ENCODE data around the gene IL13RA1. TPM values are rescaled to one million over a fixed set of nuclear protein-coding genes. Genes with fewer than 3 reads are reported as not detected.
"Not testable (repeated sequence)": the region's sequence is repeated elsewhere in the genome, so short reads cannot be mapped to it uniquely, and the experiment has no call there.

IL13RA1 gene
- total RNA-seq, 4 donors from 2014 or later, result 20.8 to 25.0 (median 22.9) TPM

GRCh38 chrX:118706681-118707080, 20.7 kb upstream of the IL13RA1 start:
- Histone ChIP-seq H3K4me3 (no peak overlapping the region), H3K27ac (no peak overlapping the region), H3K27me3 (no peaks in the 10 kb centered on the region), H3K9me3 (no peaks in the 10 kb centered on the region), H3K4me1 (no peaks in the 10 kb centered on the region), H3K36me3 (no peaks in the 10 kb centered on the region)
- intact Hi-C loops (cut with DNase I; ENCODE audit: low total_unique reads) (loop anchor here (10.0 kb wide), 1 partner anchor 62 kb away; no protein-coding TSS in a partner anchor), in situ Hi-C loops (cut with MboI; ENCODE audit: low sequenced_read_pairs in 4 of 4) (no loop called here)
- TF ChIP-seq CTCF (IDR thresholded peaks at IDR 0.05 in 4 of 5, conservative IDR thresholded peaks at IDR 0.05 in 1 of 5) (no peak), POLR2A (IDR thresholded peaks at IDR 0.05) (no peak)
- ATAC-seq (no peak), DNase-seq (no peak)

- Histone ChIP-seq H3K4me1 (no peaks in the 10 kb centered on the region), H3K27me3 (no peaks in the 10 kb centered on the region), H3K27ac (no peak overlapping the region), H3K9me3 (no peaks in the 10 kb centered on the region), H3K4me3 (no peak overlapping the region), H3K36me3 (no peaks in the 10 kb centered on the region)
- no peak for DNase-seq
- intact Hi-C loops (cut with DNase I; ENCODE audit: low total_unique reads) (no loop called here), in situ Hi-C loops (cut with MboI; ENCODE audit: low sequenced_read_pairs in 4 of 4) (no loop called here)
- ATAC-seq, result no peak
- TF ChIP-seq POLR2A (IDR thresholded peaks at IDR 0.05) (no peak), CTCF (IDR thresholded peaks at IDR 0.05 in 4 of 5, conservative IDR thresholded peaks at IDR 0.05 in 1 of 5) (no peak)
Observed at GRCh38 chrX:118714521-118714920, 12.9 kb upstream of the IL13RA1 start.

GRCh38 chrX:118715917-118716316, 11.5 kb upstream of the IL13RA1 start:
- H3K36me3 ChIP-seq; intact Hi-C loops (cut with DNase I; ENCODE audit: low total_unique reads); H3K9me3 ChIP-seq; H3K4me3 ChIP-seq; in situ Hi-C loops (cut with MboI; ENCODE audit: low sequenced_read_pairs in 4 of 4); ATAC-seq; H3K4me1 ChIP-seq; H3K27ac ChIP-seq; DNase-seq; H3K27me3 ChIP-seq: not testable (repeated sequence)

- DNase-seq; H3K4me1 ChIP-seq; H3K4me3 ChIP-seq; H3K27me3 ChIP-seq; H3K9me3 ChIP-seq; H3K36me3 ChIP-seq; ATAC-seq; intact Hi-C loops (cut with DNase I; ENCODE audit: low total_unique reads); H3K27ac ChIP-seq; in situ Hi-C loops (cut with MboI; ENCODE audit: low sequenced_read_pairs in 4 of 4): not testable (repeated sequence)
Observed at GRCh38 chrX:118716833-118717232, 10.6 kb upstream of the IL13RA1 start.

GRCh38 chrX:118717678-118718391, 9.6 kb upstream of the IL13RA1 start:
- H3K27ac ChIP-seq, result no peak overlapping the region
- H3K4me1 ChIP-seq, result no peaks in the 10 kb centered on the region
- no peaks in the 10 kb centered on the region for H3K27me3 ChIP-seq
- H3K9me3 ChIP-seq, result no peaks in the 10 kb centered on the region
- ATAC-seq (no peak), DNase-seq (no peak)
- H3K4me3 ChIP-seq, result no peak overlapping the region
- in situ Hi-C loops (cut with MboI; ENCODE audit: low sequenced_read_pairs in 4 of 4) (no loop called here), intact Hi-C loops (cut with DNase I; ENCODE audit: low total_unique reads) (no loop called here)
- TF ChIP-seq CTCF (IDR thresholded peaks at IDR 0.05 in 4 of 5, conservative IDR thresholded peaks at IDR 0.05 in 1 of 5), result no peak
- no peaks in the 10 kb centered on the region for H3K36me3 ChIP-seq

- in situ Hi-C loops (cut with MboI; ENCODE audit: low sequenced_read_pairs in 4 of 4), result no loop called here
Observed at GRCh38 chrX:118718737-118719136, 8.7 kb upstream of the IL13RA1 start.

More at GRCh38 chrX:118718737-118719136, 8.7 kb upstream of the IL13RA1 start:
- Histone ChIP-seq H3K36me3 (no peaks in the 10 kb centered on the region), H3K27me3 (no peaks in the 10 kb centered on the region), H3K4me3 (no peak overlapping the region), H3K4me1 (no peaks in the 10 kb centered on the region), H3K9me3 (no peaks in the 10 kb centered on the region), H3K27ac (no peak overlapping the region)
- no peak for TF ChIP-seq POLR2A (IDR thresholded peaks at IDR 0.05)
- no peak for TF ChIP-seq CTCF (IDR thresholded peaks at IDR 0.05 in 4 of 5, conservative IDR thresholded peaks at IDR 0.05 in 1 of 5)
- DNase-seq (no peak), ATAC-seq (no peak)
- intact Hi-C loops (cut with DNase I; ENCODE audit: low total_unique reads), result no loop called here
